H1 (cell line): Measurements from ENCODE around the gene CYYR1. TPM values are rescaled to one million over a fixed set of nuclear protein-coding genes. Genes with fewer than 3 reads are reported as not detected.

ENCODE experiments used
- CTCF ChIA-PET: fragments of 300-600 bp; sonication (Branson Sonifier 250); formaldehyde crosslinking; loops from one replicate; lab custom pipeline; 2021; ENCODE audit not compliant: partially characterized antibody; lab: Charles Lee
- POLR2A ChIA-PET: fragments of 300-600 bp; sonication (Branson Sonifier 250); formaldehyde crosslinking; loops from one replicate; lab custom pipeline; 2021; ENCODE audit warnings: inconsistent platforms; ENCODE audit not compliant: partially characterized antibody; lab: Charles Lee
- DNase-seq, 2 experiments: peaks; one replicate each; pipeline versions ENCODE4 v3.0.0 to v3.0.0-alpha.2; 2010 to 2022; ENCODE audit warnings: low spot score in 2 of 2, low read depth in 1 of 2, mixed read lengths in 1 of 2
- FAIRE-seq: peaks from 2 replicates; lab custom pipeline; 2011; peaks lifted over from hg19 to GRCh38; lab: Jason Lieb, UNC
- H2AFZ ChIP-seq: 2 replicates; pipeline ENCODE4 v1.8.1; 2012; ENCODE audit warnings: low read length, inconsistent platforms
- H2AK5ac ChIP-seq: 2 replicates; pipeline ENCODE4 v1.6.1; 2013; ENCODE audit warnings: low read depth, low read length
- H2BK120ac ChIP-seq: replicated peaks from 2 replicates; pipeline ENCODE3; 2013; ENCODE audit warnings: low read depth, low read length, inconsistent platforms
- H2BK12ac ChIP-seq: 2 replicates; pipeline ENCODE4 v1.6.1; 2013; ENCODE audit warnings: low read depth, low read length
- H2BK15ac ChIP-seq: 2 replicates; pipeline ENCODE4 v1.6.1; 2013; ENCODE audit warnings: low read length
- H2BK20ac ChIP-seq: 2 replicates; pipeline ENCODE4 v1.6.1; 2013; ENCODE audit warnings: low read length
- H2BK5ac ChIP-seq: 2 replicates; pipeline ENCODE4 v1.6.1; 2013; ENCODE audit warnings: low read depth, low read length
- H3K14ac ChIP-seq: 2 replicates; pipeline ENCODE4 v1.6.1; 2013; ENCODE audit warnings: inconsistent platforms; ENCODE audit not compliant: insufficient read length
- H3K18ac ChIP-seq: 2 replicates; pipeline ENCODE4 v1.6.1; 2013; ENCODE audit warnings: low read length; ENCODE audit errors: extremely low read depth
- H3K23ac ChIP-seq: 2 replicates; pipeline ENCODE4 v1.6.1; 2013; ENCODE audit warnings: inconsistent platforms; ENCODE audit not compliant: insufficient read length
- H3K23me2 ChIP-seq: 2 replicates; pipeline ENCODE4 v1.6.1; 2013; ENCODE audit warnings: low read depth, low read length
- H3K27ac ChIP-seq: 2 replicates; pipeline ENCODE4 v1.6.1; 2011; ENCODE audit warnings: low read depth, low read length, inconsistent platforms
- H3K27me3 ChIP-seq, 4 experiments: replicated peaks in 1 of 4; 1 replicate in 1 of 4; 2 replicates in 3 of 4; pipeline versions ENCODE4 v1.6.1 to v1.8.1; 2011 to 2013; ENCODE audit warnings: low read length in 3 of 4, mild to moderate bottlenecking in 3 of 4, inconsistent platforms in 2 of 4, mixed read lengths in 2 of 4, moderate library complexity in 1 of 4; ENCODE audit not compliant: control insufficient read depth in 3 of 4, insufficient read depth in 3 of 4; ENCODE audit errors: extremely low read depth in 1 of 4
- H3K36me3 ChIP-seq, 4 experiments: 2 replicates each; pipeline versions ENCODE4 v1.6.1 to v1.8.1; 2011 to 2013; ENCODE audit warnings: mild to moderate bottlenecking in 4 of 4, low read length in 3 of 4, moderate library complexity in 2 of 4, control low read depth in 1 of 4, inconsistent platforms in 1 of 4; ENCODE audit not compliant: insufficient read depth in 4 of 4, control insufficient read depth in 2 of 4
- H3K4ac ChIP-seq: replicated peaks from 2 replicates; pipeline ENCODE3; 2013; ENCODE audit warnings: low read length, low read depth, mixed read lengths, inconsistent platforms; ENCODE audit not compliant: insufficient read length
- H3K4me1 ChIP-seq, 4 experiments: replicated peaks in 1 of 4; 1 replicate in 1 of 4; 2 replicates in 3 of 4; pipeline versions ENCODE4 v1.6.1 to v1.8.1; 2011 to 2013; ENCODE audit warnings: low read length in 3 of 4, inconsistent platforms in 2 of 4, mixed read lengths in 1 of 4; ENCODE audit not compliant: insufficient read depth in 4 of 4, control insufficient read depth in 3 of 4
- H3K4me2 ChIP-seq, 2 experiments: 2 replicates each; pipeline versions ENCODE4 v1.6.1 to v1.8.1; 2011 to 2013; ENCODE audit warnings: low read depth in 2 of 2, low read length in 2 of 2, control low read depth in 1 of 2, inconsistent platforms in 1 of 2, mild to moderate bottlenecking in 1 of 2; ENCODE audit not compliant: insufficient read depth in 1 of 2
- H3K4me3 ChIP-seq, 4 experiments: fragments of 200-600, 300-600 bp in 1 of 4; sonication (generic), shearing (Covaris generic), sonication (Bioruptor Twin) in 1 of 4; 2 replicates each; pipeline versions ENCODE4 v1.5.1 to v1.8.1; 2011 to 2016; ENCODE audit warnings: low read length in 4 of 4, low read depth in 3 of 4, control low read depth in 2 of 4, inconsistent platforms in 2 of 4, mild to moderate bottlenecking in 2 of 4, mixed read lengths in 1 of 4, moderate library complexity in 1 of 4; ENCODE audit not compliant: insufficient read depth in 2 of 4; ENCODE audit errors: extremely low read depth in 1 of 4
- H3K56ac ChIP-seq: replicated peaks from 2 replicates; pipeline ENCODE3; 2013; ENCODE audit warnings: low read depth, mild to moderate bottlenecking, mixed read lengths, low read length, inconsistent platforms; ENCODE audit not compliant: insufficient read length
- H3K79me1 ChIP-seq: 2 replicates; pipeline ENCODE4 v1.6.1; 2013; ENCODE audit warnings: low read depth, low read length, control low read depth
- H3K79me2 ChIP-seq, 2 experiments: 2 replicates each; pipeline versions ENCODE4 v1.6.1 to v1.8.1; 2012 to 2013; ENCODE audit warnings: low read length in 2 of 2, mild to moderate bottlenecking in 2 of 2, inconsistent platforms in 1 of 2; ENCODE audit not compliant: insufficient read depth in 2 of 2, control insufficient read depth in 1 of 2
- H3K9ac ChIP-seq, 4 experiments: replicated peaks in 1 of 4; 1 replicate in 1 of 4; 2 replicates in 3 of 4; pipeline versions ENCODE4 v1.6.1 to v1.8.1; 2011 to 2013; ENCODE audit warnings: low read depth in 3 of 4, low read length in 3 of 4, control low read depth in 2 of 4, mild to moderate bottlenecking in 2 of 4, moderate library complexity in 2 of 4, inconsistent platforms in 1 of 4; ENCODE audit errors: extremely low read depth in 1 of 4
- H3K9me3 ChIP-seq, 2 experiments: 2 replicates each; pipeline versions ENCODE4 v1.6.1 to v1.8.1; 2012 to 2013; ENCODE audit warnings: mild to moderate bottlenecking in 2 of 2, moderate library complexity in 2 of 2, control low read depth in 1 of 2, inconsistent platforms in 1 of 2, low read depth in 1 of 2, low read length in 1 of 2, mixed read lengths in 1 of 2; ENCODE audit not compliant: insufficient read depth in 2 of 2
- H4K20me1 ChIP-seq, 2 experiments: replicated peaks in 1 of 2; 2 replicates each; pipeline versions ENCODE3 to v1.8.1; 2011 to 2013; ENCODE audit warnings: inconsistent platforms in 2 of 2, low read length in 2 of 2, mild to moderate bottlenecking in 1 of 2; ENCODE audit not compliant: insufficient read depth in 2 of 2, control insufficient read depth in 1 of 2
- H4K5ac ChIP-seq: 2 replicates; pipeline ENCODE4 v1.6.1; 2013; ENCODE audit warnings: low read length, low read depth, mixed read lengths, inconsistent platforms; ENCODE audit not compliant: insufficient read length
- H4K8ac ChIP-seq: 2 replicates; pipeline ENCODE4 v1.8.0; 2013; ENCODE audit warnings: mild to moderate bottlenecking, moderate library complexity, low read length, inconsistent platforms; ENCODE audit not compliant: insufficient read depth; ENCODE audit errors: extremely low read depth
- H4K91ac ChIP-seq: replicated peaks from 2 replicates; pipeline ENCODE3; 2013; ENCODE audit warnings: low read length, mixed read lengths, inconsistent platforms; ENCODE audit not compliant: insufficient read length
- CTBP2 ChIP-seq: IDR thresholded peaks from 2 replicates; pipeline ENCODE4 v1.7.0; 2011; ENCODE audit warnings: borderline replicate concordance, mild to moderate bottlenecking, moderate library complexity, mixed read lengths, low read length; ENCODE audit not compliant: insufficient read depth, insufficient read length
- EGR1 ChIP-seq: IDR thresholded peaks from 2 replicates; pipeline ENCODE4 v1.6.1; 2011; ENCODE audit warnings: low read depth, low read length, borderline replicate concordance
- GTF2F1 ChIP-seq: IDR thresholded peaks from 2 replicates; pipeline ENCODE4 v1.6.1; 2012; ENCODE audit warnings: low read depth, low read length, improper control_type of control experiment, borderline replicate concordance
- JUN ChIP-seq: IDR thresholded peaks from 2 replicates; pipeline ENCODE4 v1.6.1; 2011; ENCODE audit warnings: low read depth, mild to moderate bottlenecking, improper control_type of control experiment, low read length
- KDM4A ChIP-seq: IDR thresholded peaks from one replicate; pipeline ENCODE4 v1.7.1; 2012; ENCODE audit warnings: low read depth, mild to moderate bottlenecking, moderate library complexity, low read length, inconsistent platforms; ENCODE audit not compliant: severe bottlenecking
- KDM5A ChIP-seq: fragments of 200-600 bp; IDR thresholded peaks from 2 replicates; pipeline ENCODE4 v1.7.1; 2012; ENCODE audit warnings: mild to moderate bottlenecking, low read length, inconsistent platforms, mixed read lengths
- NANOG ChIP-seq: IDR thresholded peaks from 2 replicates; pipeline ENCODE4 v1.6.1; 2011; ENCODE audit warnings: low read length, low read depth, mild to moderate bottlenecking, inconsistent platforms; ENCODE audit not compliant: insufficient read depth, poor library complexity, severe bottlenecking
- TEAD4 ChIP-seq: IDR thresholded peaks from 2 replicates; pipeline ENCODE4 v1.6.1; 2012; ENCODE audit warnings: low read depth, low read length, inconsistent platforms, mixed read lengths
- WGBS, 2 experiments: shearing (Covaris generic) in 1 of 2; methylation state at CpG; one replicate each; pipeline versions ENCODE4 v1.1.6 to v1.1.7; 2013 to 2015; ENCODE audit warnings: low lambda C conversion rate in 2 of 2, mixed read lengths in 2 of 2, inconsistent platforms in 1 of 2, low coverage in 1 of 2, missing lambda C conversion rate in 1 of 2; ENCODE audit not compliant: insufficient replicate concordance in 2 of 2, insufficient coverage in 1 of 2, insufficient read length in 1 of 2; ENCODE audit errors: extremely low coverage in 1 of 2, missing lambda C conversion rate in 1 of 2; 5-methylcytosine and 5-hydroxymethylcytosine counted together
- polyA plus RNA-seq, 7 experiments: library from polyadenylated mRNA; depleted of rRNA in 3 of 7; stranded (reverse) in 5 of 7; unstranded in 2 of 7; fragments of >200 nt in 5 of 7; fragments of 200-250 nt in 2 of 7; gene quantifications; 1 replicate in 5 of 7; 2 replicates in 1 of 7; 4 replicates in 1 of 7; pipeline versions ENCODE4 v1.2.1 to v1.2.3, GENCODE V29; 2011 to 2013; ENCODE audit warnings: missing spikeins in 2 of 7, mixed read lengths in 2 of 7
- total RNA-seq: library from RNA; stranded (reverse); fragmentation: NEBNext Ultra II Directional; extraction: Animal tissue kit (Norgen Biotek cat#: 25700); gene quantifications from 2 replicates; pipeline ENCODE4 v1.2.1, GENCODE V29; 2021

The CYYR1 gene
- total and polyA plus RNA-seq, 2 of the 8 experiments (the other 6 are each of a cell fraction or from before 2014, with no cell fraction given) = 12.2 to 37.9 TPM

DNA sequence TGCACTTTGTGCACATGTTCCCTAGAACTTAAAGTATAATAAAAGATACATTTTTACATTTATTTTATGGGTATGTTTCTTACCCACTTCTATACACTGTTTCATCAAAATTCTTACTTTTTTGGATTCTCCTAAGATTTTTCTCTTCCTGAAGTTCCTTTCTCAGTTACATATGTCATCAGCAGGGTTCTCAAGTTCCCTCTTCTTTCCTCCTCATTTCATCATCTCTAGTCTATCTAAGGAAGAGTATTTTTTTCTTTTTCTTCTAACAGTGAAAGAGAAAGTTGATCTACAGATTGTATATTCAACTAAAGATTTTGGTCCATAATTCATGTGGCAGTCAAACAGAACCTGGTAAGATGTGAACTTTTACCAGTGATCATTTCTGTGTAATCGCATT, 41.2 kb upstream of the CYYR1 start:
- DNase-seq = no peak
- H2BK20ac ChIP-seq = no peak overlapping the region
- H2BK15ac ChIP-seq = no peak overlapping the region
- CTCF ChIA-PET = no interaction called here
- no peaks in the 10 kb centered on the region for H3K23me2 ChIP-seq
- H4K20me1 ChIP-seq = no peaks in the 10 kb centered on the region
- H2BK120ac ChIP-seq = no peak overlapping the region
- POLR2A ChIA-PET = no interaction called here
- H3K56ac ChIP-seq = no peak overlapping the region
- no peak overlapping the region for H4K91ac ChIP-seq
- no peak overlapping the region for H3K14ac ChIP-seq
- no peak overlapping the region for H2BK5ac ChIP-seq
- no peaks in the 10 kb centered on the region for H3K36me3 ChIP-seq
- TF ChIP-seq GTF2F1 (no peak), NANOG (no peak), CTBP2 (no peak), KDM4A (no peak), JUN (no peak), EGR1 (no peak), KDM5A (no peak), TEAD4 (no peak)
- no peak overlapping the region for H3K23ac ChIP-seq
- no peaks in the 10 kb centered on the region for H3K79me2 ChIP-seq
- H2AFZ ChIP-seq = no peak overlapping the region
- no peaks in the 10 kb centered on the region for H3K9me3 ChIP-seq
- H3K79me1 ChIP-seq = no peaks in the 10 kb centered on the region
- FAIRE-seq = no peak
- H3K18ac ChIP-seq = no peak overlapping the region
- WGBS, 2 experiments = 100% methylated on average over 1 of the region's 1 CpG; no CpG with 5 or more reads in 1 of the 2 experiments
- no peaks in the 10 kb centered on the region for H3K4me1 ChIP-seq
- no peak overlapping the region for H3K9ac ChIP-seq
- H2AK5ac ChIP-seq = no peak overlapping the region
- H4K8ac ChIP-seq = no peak overlapping the region
- H4K5ac ChIP-seq = no peak overlapping the region
- H2BK12ac ChIP-seq = no peak overlapping the region
- H3K4me3 ChIP-seq = no peak overlapping the region
- no peak overlapping the region for H3K4me2 ChIP-seq
- H3K4ac ChIP-seq = no peak overlapping the region
- no peak overlapping the region for H3K27ac ChIP-seq
- no peaks in the 10 kb centered on the region for H3K27me3 ChIP-seq
